H1 (cell line): ENCODE measurements around the gene NBEA. TPM values are rescaled to one million over a fixed set of nuclear protein-coding genes. Genes with fewer than 3 reads are reported as not detected.

Experiments used
- CTCF ChIA-PET: fragments of 300-600 bp; sonication (Branson Sonifier 250); formaldehyde crosslinking; loops from one replicate; lab custom pipeline; 2021; ENCODE audit not compliant: partially characterized antibody; lab: Charles Lee
- POLR2A ChIA-PET: fragments of 300-600 bp; sonication (Branson Sonifier 250); formaldehyde crosslinking; loops from one replicate; lab custom pipeline; 2021; ENCODE audit warnings: inconsistent platforms; ENCODE audit not compliant: partially characterized antibody; lab: Charles Lee
- DNase-seq, 2 experiments: peaks; one replicate each; pipeline versions ENCODE4 v3.0.0 to v3.0.0-alpha.2; 2010 to 2022; ENCODE audit warnings: low spot score in 2 of 2, low read depth in 1 of 2, mixed read lengths in 1 of 2
- FAIRE-seq: peaks from 2 replicates; lab custom pipeline; 2011; peaks lifted over from hg19 to GRCh38; lab: Jason Lieb, UNC
- H2AFZ ChIP-seq: 2 replicates; pipeline ENCODE4 v1.8.1; 2012; ENCODE audit warnings: low read length, inconsistent platforms
- H2AK5ac ChIP-seq: 2 replicates; pipeline ENCODE4 v1.6.1; 2013; ENCODE audit warnings: low read depth, low read length
- H2BK120ac ChIP-seq: replicated peaks from 2 replicates; pipeline ENCODE3; 2013; ENCODE audit warnings: low read depth, low read length, inconsistent platforms
- H2BK12ac ChIP-seq: 2 replicates; pipeline ENCODE4 v1.6.1; 2013; ENCODE audit warnings: low read depth, low read length
- H2BK15ac ChIP-seq: 2 replicates; pipeline ENCODE4 v1.6.1; 2013; ENCODE audit warnings: low read length
- H2BK20ac ChIP-seq: 2 replicates; pipeline ENCODE4 v1.6.1; 2013; ENCODE audit warnings: low read length
- H2BK5ac ChIP-seq: 2 replicates; pipeline ENCODE4 v1.6.1; 2013; ENCODE audit warnings: low read depth, low read length
- H3K14ac ChIP-seq: 2 replicates; pipeline ENCODE4 v1.6.1; 2013; ENCODE audit warnings: inconsistent platforms; ENCODE audit not compliant: insufficient read length
- H3K18ac ChIP-seq: 2 replicates; pipeline ENCODE4 v1.6.1; 2013; ENCODE audit warnings: low read length; ENCODE audit errors: extremely low read depth
- H3K23ac ChIP-seq: 2 replicates; pipeline ENCODE4 v1.6.1; 2013; ENCODE audit warnings: inconsistent platforms; ENCODE audit not compliant: insufficient read length
- H3K23me2 ChIP-seq: 2 replicates; pipeline ENCODE4 v1.6.1; 2013; ENCODE audit warnings: low read depth, low read length
- H3K27ac ChIP-seq: 2 replicates; pipeline ENCODE4 v1.6.1; 2011; ENCODE audit warnings: low read depth, low read length, inconsistent platforms
- H3K27me3 ChIP-seq, 4 experiments: replicated peaks in 1 of 4; 1 replicate in 1 of 4; 2 replicates in 3 of 4; pipeline versions ENCODE4 v1.6.1 to v1.8.1; 2011 to 2013; ENCODE audit warnings: low read length in 3 of 4, mild to moderate bottlenecking in 3 of 4, inconsistent platforms in 2 of 4, mixed read lengths in 2 of 4, moderate library complexity in 1 of 4; ENCODE audit not compliant: control insufficient read depth in 3 of 4, insufficient read depth in 3 of 4; ENCODE audit errors: extremely low read depth in 1 of 4
- H3K36me3 ChIP-seq, 4 experiments: 2 replicates each; pipeline versions ENCODE4 v1.6.1 to v1.8.1; 2011 to 2013; ENCODE audit warnings: mild to moderate bottlenecking in 4 of 4, low read length in 3 of 4, moderate library complexity in 2 of 4, control low read depth in 1 of 4, inconsistent platforms in 1 of 4; ENCODE audit not compliant: insufficient read depth in 4 of 4, control insufficient read depth in 2 of 4
- H3K4ac ChIP-seq: replicated peaks from 2 replicates; pipeline ENCODE3; 2013; ENCODE audit warnings: low read length, low read depth, mixed read lengths, inconsistent platforms; ENCODE audit not compliant: insufficient read length
- H3K4me1 ChIP-seq, 4 experiments: replicated peaks in 1 of 4; 1 replicate in 1 of 4; 2 replicates in 3 of 4; pipeline versions ENCODE4 v1.6.1 to v1.8.1; 2011 to 2013; ENCODE audit warnings: low read length in 3 of 4, inconsistent platforms in 2 of 4, mixed read lengths in 1 of 4; ENCODE audit not compliant: insufficient read depth in 4 of 4, control insufficient read depth in 3 of 4
- H3K4me2 ChIP-seq, 2 experiments: 2 replicates each; pipeline versions ENCODE4 v1.6.1 to v1.8.1; 2011 to 2013; ENCODE audit warnings: low read depth in 2 of 2, low read length in 2 of 2, control low read depth in 1 of 2, inconsistent platforms in 1 of 2, mild to moderate bottlenecking in 1 of 2; ENCODE audit not compliant: insufficient read depth in 1 of 2
- H3K4me3 ChIP-seq, 4 experiments: fragments of 200-600, 300-600 bp in 1 of 4; sonication (generic), shearing (Covaris generic), sonication (Bioruptor Twin) in 1 of 4; 2 replicates each; pipeline versions ENCODE4 v1.5.1 to v1.8.1; 2011 to 2016; ENCODE audit warnings: low read length in 4 of 4, low read depth in 3 of 4, control low read depth in 2 of 4, inconsistent platforms in 2 of 4, mild to moderate bottlenecking in 2 of 4, mixed read lengths in 1 of 4, moderate library complexity in 1 of 4; ENCODE audit not compliant: insufficient read depth in 2 of 4; ENCODE audit errors: extremely low read depth in 1 of 4
- H3K56ac ChIP-seq: replicated peaks from 2 replicates; pipeline ENCODE3; 2013; ENCODE audit warnings: low read depth, mild to moderate bottlenecking, mixed read lengths, low read length, inconsistent platforms; ENCODE audit not compliant: insufficient read length
- H3K79me1 ChIP-seq: 2 replicates; pipeline ENCODE4 v1.6.1; 2013; ENCODE audit warnings: low read depth, low read length, control low read depth
- H3K79me2 ChIP-seq, 2 experiments: 2 replicates each; pipeline versions ENCODE4 v1.6.1 to v1.8.1; 2012 to 2013; ENCODE audit warnings: low read length in 2 of 2, mild to moderate bottlenecking in 2 of 2, inconsistent platforms in 1 of 2; ENCODE audit not compliant: insufficient read depth in 2 of 2, control insufficient read depth in 1 of 2
- H3K9ac ChIP-seq, 4 experiments: replicated peaks in 1 of 4; 1 replicate in 1 of 4; 2 replicates in 3 of 4; pipeline versions ENCODE4 v1.6.1 to v1.8.1; 2011 to 2013; ENCODE audit warnings: low read depth in 3 of 4, low read length in 3 of 4, control low read depth in 2 of 4, mild to moderate bottlenecking in 2 of 4, moderate library complexity in 2 of 4, inconsistent platforms in 1 of 4; ENCODE audit errors: extremely low read depth in 1 of 4
- H3K9me3 ChIP-seq, 2 experiments: 2 replicates each; pipeline versions ENCODE4 v1.6.1 to v1.8.1; 2012 to 2013; ENCODE audit warnings: mild to moderate bottlenecking in 2 of 2, moderate library complexity in 2 of 2, control low read depth in 1 of 2, inconsistent platforms in 1 of 2, low read depth in 1 of 2, low read length in 1 of 2, mixed read lengths in 1 of 2; ENCODE audit not compliant: insufficient read depth in 2 of 2
- H4K20me1 ChIP-seq, 2 experiments: replicated peaks in 1 of 2; 2 replicates each; pipeline versions ENCODE3 to v1.8.1; 2011 to 2013; ENCODE audit warnings: inconsistent platforms in 2 of 2, low read length in 2 of 2, mild to moderate bottlenecking in 1 of 2; ENCODE audit not compliant: insufficient read depth in 2 of 2, control insufficient read depth in 1 of 2
- H4K5ac ChIP-seq: 2 replicates; pipeline ENCODE4 v1.6.1; 2013; ENCODE audit warnings: low read length, low read depth, mixed read lengths, inconsistent platforms; ENCODE audit not compliant: insufficient read length
- H4K8ac ChIP-seq: 2 replicates; pipeline ENCODE4 v1.8.0; 2013; ENCODE audit warnings: mild to moderate bottlenecking, moderate library complexity, low read length, inconsistent platforms; ENCODE audit not compliant: insufficient read depth; ENCODE audit errors: extremely low read depth
- H4K91ac ChIP-seq: replicated peaks from 2 replicates; pipeline ENCODE3; 2013; ENCODE audit warnings: low read length, mixed read lengths, inconsistent platforms; ENCODE audit not compliant: insufficient read length
- POLR2A ChIP-seq, 2 experiments: IDR thresholded peaks; 1 replicate in 1 of 2; 2 replicates in 1 of 2; pipeline ENCODE4 v1.6.1; 2011; ENCODE audit warnings: low read depth in 2 of 2, low read length in 2 of 2, mild to moderate bottlenecking in 2 of 2; ENCODE audit errors: control extremely low read depth in 1 of 2
- RAD21 ChIP-seq, 2 experiments: IDR thresholded peaks in 1 of 2; conservative IDR thresholded peaks in 1 of 2; 2 replicates each; pipeline ENCODE4 v1.6.1; 2011; ENCODE audit warnings: low read depth in 2 of 2, low read length in 2 of 2, improper control_type of control experiment in 1 of 2, inconsistent platforms in 1 of 2, mild to moderate bottlenecking in 1 of 2, moderate library complexity in 1 of 2
- TAF7 ChIP-seq: optimal IDR thresholded peaks from 2 replicates; pipeline ENCODE3; 2011; ENCODE audit warnings: low read depth, mild to moderate bottlenecking, inconsistent platforms, low read length, moderate library complexity, borderline replicate concordance
- WGBS, 2 experiments: shearing (Covaris generic) in 1 of 2; methylation state at CpG; one replicate each; pipeline versions ENCODE4 v1.1.6 to v1.1.7; 2013 to 2015; ENCODE audit warnings: low lambda C conversion rate in 2 of 2, mixed read lengths in 2 of 2, inconsistent platforms in 1 of 2, low coverage in 1 of 2, missing lambda C conversion rate in 1 of 2; ENCODE audit not compliant: insufficient replicate concordance in 2 of 2, insufficient coverage in 1 of 2, insufficient read length in 1 of 2; ENCODE audit errors: extremely low coverage in 1 of 2, missing lambda C conversion rate in 1 of 2; 5-methylcytosine and 5-hydroxymethylcytosine counted together
- polyA plus RNA-seq, 7 experiments: library from polyadenylated mRNA; depleted of rRNA in 3 of 7; stranded (reverse) in 5 of 7; unstranded in 2 of 7; fragments of >200 nt in 5 of 7; fragments of 200-250 nt in 2 of 7; gene quantifications; 1 replicate in 5 of 7; 2 replicates in 1 of 7; 4 replicates in 1 of 7; pipeline versions ENCODE4 v1.2.1 to v1.2.3, GENCODE V29; 2011 to 2013; ENCODE audit warnings: missing spikeins in 2 of 7, mixed read lengths in 2 of 7
- total RNA-seq: library from RNA; stranded (reverse); fragmentation: NEBNext Ultra II Directional; extraction: Animal tissue kit (Norgen Biotek cat#: 25700); gene quantifications from 2 replicates; pipeline ENCODE4 v1.2.1, GENCODE V29; 2021

The NBEA gene
- total and polyA plus RNA-seq, 2 of the 8 experiments (the other 6 are each of a cell fraction or from before 2014, with no cell fraction given): 14.2 to 21.5 TPM

DNA sequence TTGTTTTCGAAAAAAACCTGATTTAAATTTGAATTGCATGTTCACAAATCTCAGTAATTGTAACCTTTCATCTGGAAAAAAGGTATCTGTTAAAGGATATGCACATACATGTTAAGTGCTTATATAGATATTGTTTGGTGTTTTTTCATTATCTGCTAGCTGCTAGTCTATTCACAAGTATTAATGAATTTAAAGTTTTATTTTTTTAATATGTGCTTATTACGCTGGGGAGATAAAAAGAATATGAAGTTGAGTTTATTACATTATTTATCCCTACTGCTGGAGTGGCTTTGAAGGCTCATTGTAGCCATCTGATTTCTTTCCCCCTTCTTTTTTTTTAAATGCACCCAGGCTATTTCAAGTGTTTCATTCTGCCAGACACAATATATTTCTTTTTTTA, 538.3 kb downstream of the NBEA start:
- H2BK15ac ChIP-seq: no peak overlapping the region
- no peak overlapping the region for H2AK5ac ChIP-seq
- no peak overlapping the region for H3K27ac ChIP-seq
- H3K4me2 ChIP-seq: no peak overlapping the region
- peaks cover 15% of the 10 kb centered on the region for H3K23me2 ChIP-seq
- no peak overlapping the region for H3K23ac ChIP-seq
- H4K20me1 ChIP-seq: peaks cover 11 to 26% of the 10 kb centered on the region in 2 experiments
- H4K8ac ChIP-seq: no peak overlapping the region
- H3K9me3 ChIP-seq: no peaks in the 10 kb centered on the region
- CTCF ChIA-PET: interaction anchor here (1.2 kb wide), 1 partner anchor 9 kb away, joined by 4 read pairs; no protein-coding TSS in a partner anchor
- H3K79me1 ChIP-seq: no peaks in the 10 kb centered on the region
- H3K14ac ChIP-seq: no peak overlapping the region
- no peak overlapping the region for H2BK12ac ChIP-seq
- TF ChIP-seq POLR2A (IDR thresholded peaks at IDR 0.05; ENCODE audit: control extremely low read depth in 1 of 2, low read depth in 2 of 2, low read length in 2 of 2) (no peak), TAF7 (no peak), RAD21 (IDR thresholded peaks at IDR 0.05 in 1 of 2, conservative IDR thresholded peaks at IDR 0.05 in 1 of 2; ENCODE audit: low read depth in 2 of 2, low read length in 2 of 2) (no peak)
- peaks cover 6 to 22% (median 19%) of the 10 kb centered on the region in 4 experiments for H3K4me1 ChIP-seq
- H2BK20ac ChIP-seq: no peak overlapping the region
- H2AFZ ChIP-seq: no peak overlapping the region
- H2BK120ac ChIP-seq: no peak overlapping the region
- H3K4me3 ChIP-seq: no peak overlapping the region
- H4K91ac ChIP-seq: no peak overlapping the region
- no peak overlapping the region for H3K56ac ChIP-seq
- no peak overlapping the region for H3K18ac ChIP-seq
- H3K9ac ChIP-seq: no peak overlapping the region
- no peaks in the 10 kb centered on the region for H3K36me3 ChIP-seq
- no peak overlapping the region for H2BK5ac ChIP-seq
- DNase-seq (no peak), FAIRE-seq (no peak)
- no peaks in the 10 kb centered on the region for H3K79me2 ChIP-seq
- POLR2A ChIA-PET: no interaction called here
- H3K4ac ChIP-seq: no peak overlapping the region
- 79% methylated on average over 2 of the region's 2 CpGs; no CpG with 5 or more reads in 1 of the 2 experiments for WGBS, 2 experiments
- peaks cover 23 to 39% (median 31%) of the 10 kb centered on the region in 4 experiments for H3K27me3 ChIP-seq
- no peak overlapping the region for H4K5ac ChIP-seq
